GM12892 (cell line): ENCODE measurements around the gene MGST2.
"Not testable (repeated sequence)": the region's sequence is repeated elsewhere in the genome, so short reads cannot be mapped to it uniquely, and the experiment has no call there.

Experiments used
- DNase-seq: peaks from one replicate; pipeline ENCODE4 v3.0.0; 2011; ENCODE audit not compliant: insufficient read length
- FAIRE-seq: peaks from 2 replicates; lab custom pipeline; 2011; peaks lifted over from hg19 to GRCh38; lab: Jason Lieb, UNC
- POLR2A ChIP-seq: IDR thresholded peaks from 2 replicates; pipeline ENCODE4 v1.6.1; 2011; ENCODE audit warnings: low read depth, low read length, control low read depth
- POLR2AphosphoS5 ChIP-seq: IDR thresholded peaks from 2 replicates; pipeline ENCODE4 v1.6.1; 2011; ENCODE audit warnings: low read depth, low read length, control low read depth
- TAF1 ChIP-seq: IDR thresholded peaks from 2 replicates; pipeline ENCODE4 v1.6.1; 2011; ENCODE audit warnings: low read depth, mild to moderate bottlenecking, control low read depth, low read length, borderline replicate concordance

Gene MGST2

GRCh38 chr4:139694522-139695107, 29.0 kb downstream of the MGST2 start:
- DNase-seq (no peak), FAIRE-seq (no peak)
- TF ChIP-seq POLR2A: no peak

GRCh38 chr4:139696491-139696890, 30.9 kb downstream of the MGST2 start:
- no peak for TF ChIP-seq TAF1
- TF ChIP-seq POLR2AphosphoS5: no peak
- no peak for TF ChIP-seq POLR2A
- FAIRE-seq: no peak
- DNase-seq: no peak

- not testable (repeated sequence) for FAIRE-seq, DNase-seq
Measured at GRCh38 chr4:139698167-139698925, 32.7 kb downstream of the MGST2 start.

- FAIRE-seq: no peak
- no peak for TF ChIP-seq POLR2AphosphoS5
- no peak for TF ChIP-seq POLR2A
- TF ChIP-seq TAF1: no peak
- no peak for DNase-seq
Measured at GRCh38 chr4:139700568-139700967, 34.9 kb downstream of the MGST2 start.

GRCh38 chr4:139704915-139705485, 39.4 kb downstream of the MGST2 start:
- DNase-seq (no peak), FAIRE-seq (no peak)
- TF ChIP-seq POLR2A: no peak
- no peak for TF ChIP-seq TAF1
- TF ChIP-seq POLR2AphosphoS5: no peak

- no peak for FAIRE-seq
- DNase-seq: no peak
- TF ChIP-seq POLR2A (no peak), POLR2AphosphoS5 (no peak), TAF1 (no peak)
Measured at GRCh38 chr4:139709660-139710059, 44.0 kb downstream of the MGST2 start.

- no peak for DNase-seq
- TF ChIP-seq POLR2AphosphoS5: no peak
- no peak for TF ChIP-seq TAF1
- no peak for TF ChIP-seq POLR2A
- FAIRE-seq: no peak
Measured at GRCh38 chr4:139710073-139710472, 44.5 kb downstream of the MGST2 start.

GRCh38 chr4:139711461-139711860, 45.8 kb downstream of the MGST2 start:
- DNase-seq (no peak), FAIRE-seq (no peak)
- TF ChIP-seq POLR2AphosphoS5: no peak
- no peak for TF ChIP-seq TAF1
- TF ChIP-seq POLR2A: no peak

- FAIRE-seq: no peak
- TF ChIP-seq POLR2AphosphoS5: no peak
- TF ChIP-seq TAF1: no peak
- no peak for TF ChIP-seq POLR2A
Measured at GRCh38 chr4:139712882-139713281, 47.3 kb downstream of the MGST2 start.

GRCh38 chr4:139715746-139716391, 50.2 kb downstream of the MGST2 start:
- DNase-seq (no peak), FAIRE-seq (no peak)
- TF ChIP-seq POLR2AphosphoS5 (no peak), POLR2A (no peak), TAF1 (no peak)

More at GRCh38 chr4:139712882-139713281, 47.3 kb downstream of the MGST2 start:
- no peak for DNase-seq

GRCh38 chr4:139718358-139718757, 52.7 kb downstream of the MGST2 start:
- FAIRE-seq: no peak
- TF ChIP-seq POLR2A (no peak), TAF1 (no peak), POLR2AphosphoS5 (no peak)
- no peak for DNase-seq

GRCh38 chr4:139718833-139719232, 53.2 kb downstream of the MGST2 start:
- DNase-seq (no peak), FAIRE-seq (no peak)
- TF ChIP-seq POLR2A: no peak
- TF ChIP-seq POLR2AphosphoS5: no peak
- TF ChIP-seq TAF1: no peak
